ENCODE data around the gene ARHGAP25. TPM values are rescaled to one million over a fixed set of nuclear protein-coding genes. Genes with fewer than 3 reads are reported as not detected.
A peak's percentile ranks its signal among the peaks of the same experiment; 100 is the strongest.

The ARHGAP25 gene
- total RNA-seq, 1 donor from 2014 or later: 1.1 TPM

GRCh38 chr2:68839260-68839833, 104.7 kb downstream of the ARHGAP25 start:
- Mint-ChIP-seq H3K4me1 (ENCODE audit: unreplicated experiment) (no peaks in the 10 kb centered on the region), H3K36me3 (no peaks in the 10 kb centered on the region), H3K27me3 (peaks cover under 1% of the 10 kb centered on the region), H3K9me3 (no peaks in the 10 kb centered on the region), H3K4me3 (no peak overlapping the region), H3K27ac (no peak overlapping the region)
- TF ChIP-seq CTCF (conservative IDR thresholded peaks at IDR 0.05): peak; percentile 46
- no peak for DNase-seq (ENCODE audit: extremely low spot score, unreplicated experiment)

GRCh38 chr2:68845043-68845442, 110.4 kb downstream of the ARHGAP25 start:
- Mint-ChIP-seq H3K4me1 (ENCODE audit: unreplicated experiment) (no peaks in the 10 kb centered on the region), H3K36me3 (no peaks in the 10 kb centered on the region), H3K27ac (no peak overlapping the region), H3K9me3 (no peaks in the 10 kb centered on the region), H3K4me3 (no peak overlapping the region), H3K27me3 (peaks cover 23% of the 10 kb centered on the region)
- no peak for DNase-seq (ENCODE audit: extremely low spot score, unreplicated experiment)
- TF ChIP-seq CTCF (conservative IDR thresholded peaks at IDR 0.05): no peak

GRCh38 chr2:68846091-68846490, 111.5 kb downstream of the ARHGAP25 start:
- H3K4me1 Mint-ChIP-seq (ENCODE audit: unreplicated experiment): no peaks in the 10 kb centered on the region
- H3K27ac Mint-ChIP-seq: no peak overlapping the region
- no peaks in the 10 kb centered on the region for H3K36me3 Mint-ChIP-seq
- H3K27me3 Mint-ChIP-seq: peaks cover 23% of the 10 kb centered on the region
- TF ChIP-seq CTCF (conservative IDR thresholded peaks at IDR 0.05): no peak
- H3K4me3 Mint-ChIP-seq: no peak overlapping the region
- no peak for DNase-seq (ENCODE audit: extremely low spot score, unreplicated experiment)
- H3K9me3 Mint-ChIP-seq: no peaks in the 10 kb centered on the region

GRCh38 chr2:68847751-68848150, 113.1 kb downstream of the ARHGAP25 start:
- no peak for DNase-seq (ENCODE audit: extremely low spot score, unreplicated experiment)
- Mint-ChIP-seq H3K4me1 (ENCODE audit: unreplicated experiment) (no peaks in the 10 kb centered on the region), H3K27ac (no peak overlapping the region), H3K4me3 (no peak overlapping the region), H3K27me3 (peaks cover 23% of the 10 kb centered on the region), H3K9me3 (no peaks in the 10 kb centered on the region), H3K36me3 (no peaks in the 10 kb centered on the region)
- TF ChIP-seq CTCF (conservative IDR thresholded peaks at IDR 0.05): no peak

GRCh38 chr2:68849579-68850030, 115.0 kb downstream of the ARHGAP25 start:
- no peak for DNase-seq (ENCODE audit: extremely low spot score, unreplicated experiment)
- Mint-ChIP-seq H3K4me1 (ENCODE audit: unreplicated experiment) (no peaks in the 10 kb centered on the region), H3K27ac (no peak overlapping the region), H3K4me3 (no peak overlapping the region), H3K27me3 (peaks cover 19% of the 10 kb centered on the region), H3K36me3 (no peaks in the 10 kb centered on the region), H3K9me3 (no peaks in the 10 kb centered on the region)
- TF ChIP-seq CTCF (conservative IDR thresholded peaks at IDR 0.05): no peak

GRCh38 chr2:68850524-68850923, 115.9 kb downstream of the ARHGAP25 start:
- H3K9me3 Mint-ChIP-seq: no peaks in the 10 kb centered on the region
- no peaks in the 10 kb centered on the region for H3K4me1 Mint-ChIP-seq (ENCODE audit: unreplicated experiment)
- no peaks in the 10 kb centered on the region for H3K36me3 Mint-ChIP-seq
- H3K27ac Mint-ChIP-seq: no peak overlapping the region
- H3K27me3 Mint-ChIP-seq: peaks cover 14% of the 10 kb centered on the region
- no peak for DNase-seq (ENCODE audit: extremely low spot score, unreplicated experiment)
- H3K4me3 Mint-ChIP-seq: no peak overlapping the region
- TF ChIP-seq CTCF (conservative IDR thresholded peaks at IDR 0.05): no peak
